ENCODE measurements around the gene PLEK2.

Gene PLEK2

DNA sequence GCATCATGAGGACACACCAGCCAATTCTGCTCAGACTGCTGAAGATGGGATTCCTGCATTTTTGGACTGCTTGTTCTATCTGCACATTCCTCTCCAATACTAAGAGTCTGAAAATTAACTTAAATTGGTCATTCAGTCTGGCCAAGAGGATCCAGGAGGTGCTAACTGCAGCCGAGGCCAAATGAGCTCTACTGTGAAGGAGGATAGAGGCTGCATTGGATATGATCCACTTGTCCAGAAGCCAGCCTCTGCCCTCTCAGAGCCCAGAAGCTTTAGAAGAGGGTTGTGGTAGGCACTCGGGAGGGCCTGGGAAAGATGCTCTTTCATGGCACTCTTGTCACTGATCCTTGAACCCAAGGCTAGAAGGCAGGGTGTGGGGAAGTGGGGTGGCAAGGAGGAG is 37.1 kb upstream of the PLEK2 start:
- in situ Hi-C loops (cut with HindIII; ENCODE audit: low sequenced_read_pairs), result no loop called here
- no peak for TF ChIP-seq CTCF (IDR thresholded peaks at IDR 0.05; ENCODE audit: low read depth, low read length, missing control alignments)
- no peak overlapping the region for H3K4me3 ChIP-seq (ENCODE audit: low read depth, low read length)
- no peak for DNase-seq (ENCODE audit: low read depth)

- in situ Hi-C loops (cut with HindIII; ENCODE audit: low sequenced_read_pairs), result no loop called here
- H3K4me3 ChIP-seq (ENCODE audit: low read depth, low read length), result no peak overlapping the region
- TF ChIP-seq CTCF (IDR thresholded peaks at IDR 0.05; ENCODE audit: low read depth, low read length, missing control alignments), result no peak
- DNase-seq (ENCODE audit: low read depth), result no peak
Measured at GRCh38 chr14:67447033-67447381, 35.0 kb upstream of the PLEK2 start.

GRCh38 chr14:67446371-67447032 is 34.5 kb upstream of the PLEK2 start:
- TF ChIP-seq CTCF (IDR thresholded peaks at IDR 0.05; ENCODE audit: low read depth, low read length, missing control alignments), result no peak
- H3K4me3 ChIP-seq (ENCODE audit: low read depth, low read length), result no peak overlapping the region
- DNase-seq (ENCODE audit: low read depth), result no peak
- in situ Hi-C loops (cut with HindIII; ENCODE audit: low sequenced_read_pairs), result no loop called here

DNA sequence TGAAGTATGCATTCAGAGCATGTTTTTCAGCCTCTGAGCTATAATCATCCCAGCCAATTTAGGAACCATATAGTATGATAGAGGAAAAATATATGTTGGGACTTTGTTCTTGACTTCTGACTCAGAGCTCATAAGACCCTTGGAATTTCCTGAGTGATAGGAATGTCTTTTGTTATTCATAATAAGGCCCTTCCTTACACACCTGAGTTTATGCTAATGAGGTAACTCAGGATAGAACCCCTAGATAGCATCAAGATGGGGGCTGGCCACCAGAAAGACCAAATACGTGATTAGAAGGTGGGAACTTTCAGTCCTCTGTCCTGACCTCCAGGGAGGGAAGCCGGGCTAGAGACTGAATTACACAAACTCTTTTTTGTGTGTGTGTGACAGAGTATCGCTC is 32.4 kb upstream of the PLEK2 start:
- no peak for DNase-seq (ENCODE audit: low read depth)

GRCh38 chr14:67442139-67442906 is 30.4 kb upstream of the PLEK2 start:
- in situ Hi-C loops (cut with HindIII; ENCODE audit: low sequenced_read_pairs), result no loop called here
- no peak for DNase-seq (ENCODE audit: low read depth)

More for the DNA sequence above, 32.4 kb upstream of the PLEK2 start:
- in situ Hi-C loops (cut with HindIII; ENCODE audit: low sequenced_read_pairs), result no loop called here
- no peak for TF ChIP-seq CTCF (IDR thresholded peaks at IDR 0.05; ENCODE audit: low read depth, low read length, missing control alignments)
- H3K4me3 ChIP-seq (ENCODE audit: low read depth, low read length), result no peak overlapping the region

GRCh38 chr14:67441672-67442071 is 29.7 kb upstream of the PLEK2 start:
- no peak for TF ChIP-seq CTCF (IDR thresholded peaks at IDR 0.05; ENCODE audit: low read depth, low read length, missing control alignments)
- no peak for DNase-seq (ENCODE audit: low read depth)
- no peak overlapping the region for H3K4me3 ChIP-seq (ENCODE audit: low read depth, low read length)
- in situ Hi-C loops (cut with HindIII; ENCODE audit: low sequenced_read_pairs), result no loop called here

More at GRCh38 chr14:67442139-67442906, 30.4 kb upstream of the PLEK2 start:
- no peak overlapping the region for H3K4me3 ChIP-seq (ENCODE audit: low read depth, low read length)
- no peak for TF ChIP-seq CTCF (IDR thresholded peaks at IDR 0.05; ENCODE audit: low read depth, low read length, missing control alignments)

All from astrocyte of the cerebellum (primary cell).